ENCODE data around the gene FBN3.
"Not testable (repeated sequence)": the region's sequence is repeated elsewhere in the genome, so short reads cannot be mapped to it uniquely, and the experiment has no call there.

FBN3 gene

GRCh38 chr19:8033287-8034177 is 115.9 kb downstream of the FBN3 start:
- intact Hi-C loops (cut with DNase I); DNase-seq: not testable (repeated sequence)

GRCh38 chr19:8030960-8031359 is 118.4 kb downstream of the FBN3 start:
- intact Hi-C loops (cut with DNase I), result no loop called here
- DNase-seq, result no peak

- DNase-seq, result no peak
- intact Hi-C loops (cut with DNase I), result no loop called here
These were observed 120.4 kb downstream of the FBN3 start for GRCh38 chr19:8028951-8029491.

DNA sequence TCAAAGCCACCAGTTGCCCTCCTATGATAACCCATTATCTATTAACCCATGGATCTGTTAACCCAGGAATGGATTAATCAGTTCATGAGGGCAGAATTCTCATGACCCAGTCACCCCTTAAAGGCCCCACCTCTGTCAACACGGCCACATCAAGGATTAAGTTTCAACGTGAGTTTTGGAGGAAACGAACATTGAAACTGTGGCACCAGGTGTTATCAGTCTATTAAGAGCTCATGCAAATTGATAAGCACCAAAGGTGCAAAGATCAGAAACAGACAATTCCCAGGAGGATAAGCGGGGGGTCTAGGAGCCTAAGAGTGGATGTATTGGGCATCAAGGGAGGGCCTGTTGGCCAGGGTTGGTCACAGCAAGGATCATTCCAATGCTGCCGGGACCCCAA is 124.1 kb downstream of the FBN3 start:
- DNase-seq, result no peak
- intact Hi-C loops (cut with DNase I), result no loop called here

DNA sequence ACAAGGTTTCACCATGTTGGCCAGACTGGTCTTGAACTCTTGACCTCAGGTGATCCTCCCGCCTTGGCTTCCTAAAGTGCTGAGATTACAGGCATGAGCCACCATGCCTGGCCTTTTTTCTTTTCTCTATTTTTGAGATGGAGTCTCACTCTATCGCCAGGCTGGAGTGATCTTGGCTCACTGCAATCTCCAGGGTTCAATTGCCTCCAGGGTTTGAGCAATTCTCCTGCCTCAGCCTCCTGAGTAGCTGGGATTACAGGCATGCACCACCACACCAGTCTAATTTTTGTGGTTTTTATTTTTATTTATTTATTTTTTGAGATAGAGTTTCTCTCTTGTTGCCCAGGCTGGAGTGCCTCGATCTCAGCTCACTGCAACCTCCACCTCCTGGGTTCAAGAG is 125.1 kb downstream of the FBN3 start:
- DNase-seq; intact Hi-C loops (cut with DNase I): not testable (repeated sequence)

GRCh38 chr19:8023371-8023770 is 126.0 kb downstream of the FBN3 start:
- intact Hi-C loops (cut with DNase I), result no loop called here

DNA sequence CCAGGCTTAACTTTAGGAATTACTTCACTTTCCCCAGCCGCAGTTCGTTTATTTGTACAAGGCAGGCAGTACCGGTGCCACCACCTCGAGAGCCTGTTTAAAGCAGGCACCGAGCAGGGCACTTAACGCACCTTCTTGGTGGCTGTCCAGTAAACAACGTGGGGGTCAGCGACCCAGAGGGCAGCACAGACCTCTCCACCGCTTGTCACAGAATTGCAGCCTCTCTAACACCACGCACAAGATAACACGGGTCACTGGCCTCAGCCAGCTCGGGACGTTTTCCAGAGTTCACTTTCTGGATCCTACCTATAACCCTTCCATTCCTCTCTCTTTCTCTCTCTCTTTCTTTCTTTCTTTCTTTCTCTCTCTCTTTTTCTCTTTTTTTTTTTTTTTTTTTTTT is 127.1 kb downstream of the FBN3 start:
- intact Hi-C loops (cut with DNase I), result no loop called here
- no peak for DNase-seq

More at GRCh38 chr19:8023371-8023770, 126.0 kb downstream of the FBN3 start:
- no peak for DNase-seq

- intact Hi-C loops (cut with DNase I), result no loop called here
- no peak for DNase-seq
These were observed 128.0 kb downstream of the FBN3 start for GRCh38 chr19:8021374-8021773.

DNA sequence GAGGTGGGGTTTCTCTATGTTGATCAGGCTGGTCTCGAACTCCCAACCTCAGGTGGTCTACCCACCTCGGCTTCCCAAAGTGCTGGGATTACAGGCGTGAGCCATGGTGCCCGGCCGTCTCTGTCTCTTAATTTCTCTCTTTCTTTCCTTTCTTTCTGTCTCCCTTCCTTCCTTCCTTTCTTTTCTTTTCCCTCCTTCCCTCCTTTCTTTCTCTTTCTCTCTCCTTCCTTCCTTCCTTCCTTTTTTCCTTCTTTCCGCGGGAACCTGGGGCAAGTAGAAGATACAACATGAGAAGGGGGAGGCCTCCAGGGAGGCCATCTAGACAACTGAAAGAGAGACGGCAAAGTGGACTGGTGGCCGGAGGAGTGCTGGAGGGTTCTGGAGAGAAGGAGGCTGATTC is 128.7 kb downstream of the FBN3 start:
- no peak for DNase-seq
- intact Hi-C loops (cut with DNase I), result no loop called here

GRCh38 chr19:8017808-8018207 is 131.6 kb downstream of the FBN3 start:
- no peak for DNase-seq
- intact Hi-C loops (cut with DNase I), result no loop called here

Measured in posterior cingulate gyrus (tissue), 11 donors.